ENCODE data around the gene MGME1. TPM values are rescaled to one million over a fixed set of nuclear protein-coding genes. Genes with fewer than 3 reads are reported as not detected.

The MGME1 gene
- total RNA-seq, 1 donor from 2014 or later, result 4.8 TPM

DNA sequence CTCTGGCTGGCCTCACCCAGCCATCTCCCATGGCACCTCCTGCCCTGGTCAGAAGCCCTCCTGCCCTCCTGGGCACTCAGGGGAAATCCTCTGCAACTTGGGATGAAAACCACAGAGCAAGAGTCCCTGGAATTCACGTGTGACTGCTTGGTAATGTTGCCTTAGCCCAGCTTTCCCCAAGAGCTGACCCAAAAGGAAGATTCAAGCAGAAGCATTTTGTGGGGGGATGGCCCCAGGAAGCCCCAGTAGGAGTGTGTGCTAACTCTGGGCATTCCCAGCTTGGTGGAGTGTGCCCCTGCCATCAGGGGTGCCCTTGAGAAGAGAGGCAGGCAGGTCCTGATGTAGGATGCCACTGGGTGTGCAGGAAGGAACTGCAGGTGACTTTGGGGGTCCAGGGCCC lies 35.7 kb upstream of the MGME1 start:
- Mint-ChIP-seq H3K9me3 (ENCODE audit: unreplicated experiment) (peaks cover 6% of the 10 kb centered on the region), H3K27me3 (ENCODE audit: unreplicated experiment) (no peaks in the 10 kb centered on the region), H3K36me3 (ENCODE audit: unreplicated experiment) (peaks cover 4% of the 10 kb centered on the region), H3K4me1 (ENCODE audit: low read depth, unreplicated experiment) (peaks cover 16% of the 10 kb centered on the region), H3K27ac (ENCODE audit: unreplicated experiment) (no peak overlapping the region), H3K4me3 (ENCODE audit: unreplicated experiment) (no peak overlapping the region)
- TF ChIP-seq, protein P1, sequence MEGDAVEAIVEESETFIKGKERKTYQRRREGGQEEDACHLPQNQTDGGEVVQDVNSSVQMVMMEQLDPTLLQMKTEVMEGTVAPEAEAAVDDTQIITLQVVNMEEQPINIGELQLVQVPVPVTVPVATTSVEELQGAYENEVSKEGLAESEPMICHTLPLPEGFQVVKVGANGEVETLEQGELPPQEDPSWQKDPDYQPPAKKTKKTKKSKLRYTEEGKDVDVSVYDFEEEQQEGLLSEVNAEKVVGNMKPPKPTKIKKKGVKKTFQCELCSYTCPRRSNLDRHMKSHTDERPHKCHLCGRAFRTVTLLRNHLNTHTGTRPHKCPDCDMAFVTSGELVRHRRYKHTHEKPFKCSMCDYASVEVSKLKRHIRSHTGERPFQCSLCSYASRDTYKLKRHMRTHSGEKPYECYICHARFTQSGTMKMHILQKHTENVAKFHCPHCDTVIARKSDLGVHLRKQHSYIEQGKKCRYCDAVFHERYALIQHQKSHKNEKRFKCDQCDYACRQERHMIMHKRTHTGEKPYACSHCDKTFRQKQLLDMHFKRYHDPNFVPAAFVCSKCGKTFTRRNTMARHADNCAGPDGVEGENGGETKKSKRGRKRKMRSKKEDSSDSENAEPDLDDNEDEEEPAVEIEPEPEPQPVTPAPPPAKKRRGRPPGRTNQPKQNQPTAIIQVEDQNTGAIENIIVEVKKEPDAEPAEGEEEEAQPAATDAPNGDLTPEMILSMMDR (IDR thresholded peaks at IDR 0.05; ENCODE audit: partially characterized antibody, unreplicated experiment), result no peak
- no peak for DNase-seq

DNA sequence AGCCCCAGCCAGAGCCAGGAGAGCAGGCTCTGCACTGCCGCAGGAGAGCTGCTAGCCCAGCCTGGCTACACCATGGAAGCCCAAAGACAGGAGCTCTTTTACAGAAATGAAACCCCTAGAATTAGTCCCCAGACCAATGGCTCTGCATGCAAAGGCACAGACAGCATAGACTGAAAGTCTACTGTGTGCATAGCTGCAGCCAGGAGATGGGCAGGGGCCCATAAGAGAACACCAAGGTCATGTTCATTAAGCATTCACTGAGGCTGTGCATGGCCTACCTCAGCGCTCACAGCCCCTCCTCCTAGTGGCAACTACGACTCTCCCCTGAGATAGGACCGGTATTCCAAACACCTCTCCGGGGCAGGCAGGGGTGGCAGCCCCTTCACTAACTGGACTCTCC lies 35.1 kb upstream of the MGME1 start:
- TF ChIP-seq, protein P1 (IDR thresholded peaks at IDR 0.05; ENCODE audit: partially characterized antibody, unreplicated experiment), result no peak
- peaks cover 16% of the 10 kb centered on the region for H3K4me1 Mint-ChIP-seq (ENCODE audit: low read depth, unreplicated experiment)
- DNase-seq, result no peak
- H3K4me3 Mint-ChIP-seq (ENCODE audit: unreplicated experiment), result no peak overlapping the region
- H3K36me3 Mint-ChIP-seq (ENCODE audit: unreplicated experiment), result peaks cover 4% of the 10 kb centered on the region
- H3K27ac Mint-ChIP-seq (ENCODE audit: unreplicated experiment), result no peak overlapping the region
- no peaks in the 10 kb centered on the region for H3K27me3 Mint-ChIP-seq (ENCODE audit: unreplicated experiment)
- peaks cover 6% of the 10 kb centered on the region for H3K9me3 Mint-ChIP-seq (ENCODE audit: unreplicated experiment)

DNA sequence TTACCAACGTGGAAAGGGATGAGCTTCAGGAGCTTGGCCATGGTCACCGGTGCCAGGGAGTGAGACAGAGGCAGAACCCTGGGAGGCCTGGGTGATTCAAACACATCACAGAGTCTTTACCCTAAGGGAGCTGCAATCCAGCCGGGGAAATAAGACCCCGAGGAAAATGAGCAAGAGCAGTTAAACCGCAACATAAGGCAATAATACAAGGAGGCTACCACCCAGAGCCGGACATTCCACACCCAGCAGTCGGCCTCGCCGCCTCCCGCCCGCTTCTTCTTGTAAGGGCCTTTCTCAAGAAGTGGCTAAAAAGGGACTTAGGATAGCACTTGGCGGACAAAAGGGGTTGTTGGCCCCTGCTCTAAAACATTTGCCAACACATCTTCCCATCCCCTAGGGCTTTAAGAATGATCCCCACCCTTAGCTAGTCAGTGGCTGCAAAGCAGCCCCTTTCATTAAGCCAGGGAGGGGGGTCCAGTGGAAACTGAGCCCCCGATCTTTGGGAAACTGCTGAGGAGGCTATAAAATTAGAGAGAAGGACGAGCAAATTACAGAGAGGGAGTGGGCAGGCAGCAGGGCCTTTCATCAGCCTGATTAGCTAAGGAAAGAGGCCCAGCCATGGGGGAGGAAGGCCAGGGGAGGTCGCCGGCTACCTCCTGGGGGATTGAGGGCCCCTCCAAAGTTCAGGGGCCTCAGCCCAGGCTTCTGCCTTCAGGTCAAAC lies 34.5 kb upstream of the MGME1 start:
- peaks cover 6% of the 10 kb centered on the region for H3K9me3 Mint-ChIP-seq (ENCODE audit: unreplicated experiment)
- no peak for DNase-seq
- TF ChIP-seq, protein P1 (IDR thresholded peaks at IDR 0.05; ENCODE audit: partially characterized antibody, unreplicated experiment), result no peak
- H3K36me3 Mint-ChIP-seq (ENCODE audit: unreplicated experiment), result peaks cover 4% of the 10 kb centered on the region
- H3K27ac Mint-ChIP-seq (ENCODE audit: unreplicated experiment), result no peak overlapping the region
- no peak overlapping the region for H3K4me3 Mint-ChIP-seq (ENCODE audit: unreplicated experiment)
- no peaks in the 10 kb centered on the region for H3K27me3 Mint-ChIP-seq (ENCODE audit: unreplicated experiment)
- H3K4me1 Mint-ChIP-seq (ENCODE audit: low read depth, unreplicated experiment), result peaks cover 16% of the 10 kb centered on the region

DNA sequence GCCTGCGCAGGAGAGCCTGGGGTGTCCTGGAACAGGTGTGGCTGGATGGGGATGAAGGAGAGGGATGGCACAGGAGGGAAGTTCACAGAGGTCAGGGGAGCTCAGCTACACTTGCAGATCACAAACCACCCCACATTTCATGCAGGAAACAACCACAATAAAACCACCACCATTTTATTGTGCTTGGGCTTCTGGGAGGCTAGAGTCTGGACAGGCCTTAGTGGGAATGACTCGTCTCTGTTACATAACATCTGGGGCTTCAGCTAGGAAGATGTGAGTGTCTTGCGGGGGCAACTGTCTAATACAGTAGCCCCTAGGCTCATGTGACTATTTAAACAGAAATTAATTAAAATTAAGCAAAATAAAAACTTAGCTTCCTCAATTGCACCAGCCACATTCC lies 33.6 kb upstream of the MGME1 start:
- peaks cover 4% of the 10 kb centered on the region for H3K36me3 Mint-ChIP-seq (ENCODE audit: unreplicated experiment)
- no peaks in the 10 kb centered on the region for H3K27me3 Mint-ChIP-seq (ENCODE audit: unreplicated experiment)
- H3K9me3 Mint-ChIP-seq (ENCODE audit: unreplicated experiment), result peaks cover 6% of the 10 kb centered on the region
- DNase-seq, result no peak
- H3K27ac Mint-ChIP-seq (ENCODE audit: unreplicated experiment), result no peak overlapping the region
- TF ChIP-seq, protein P1 (IDR thresholded peaks at IDR 0.05; ENCODE audit: partially characterized antibody, unreplicated experiment), result no peak
- H3K4me1 Mint-ChIP-seq (ENCODE audit: low read depth, unreplicated experiment), result peaks cover 17% of the 10 kb centered on the region
- H3K4me3 Mint-ChIP-seq (ENCODE audit: unreplicated experiment), result no peak overlapping the region

DNA sequence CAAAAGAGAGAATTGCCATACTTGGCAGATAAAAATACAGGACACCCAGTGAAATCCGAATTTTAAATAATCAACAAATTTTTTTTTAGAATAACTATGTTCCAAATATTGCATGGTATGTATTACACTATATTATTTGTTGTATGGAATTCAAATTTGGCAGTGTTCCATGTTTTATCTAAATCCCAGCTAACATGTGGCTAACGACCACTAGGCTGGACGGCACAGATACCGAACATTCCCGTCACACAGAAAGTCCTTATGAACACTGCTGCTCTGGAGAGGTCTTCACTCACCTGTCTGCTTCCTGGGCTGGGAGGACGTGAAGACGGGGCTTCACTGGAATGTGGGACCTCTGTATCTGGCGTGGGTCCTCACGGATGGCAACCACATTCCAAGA lies 33.1 kb upstream of the MGME1 start:
- TF ChIP-seq, protein P1 (IDR thresholded peaks at IDR 0.05; ENCODE audit: partially characterized antibody, unreplicated experiment), result no peak
- H3K36me3 Mint-ChIP-seq (ENCODE audit: unreplicated experiment), result peaks cover 4% of the 10 kb centered on the region
- no peak overlapping the region for H3K27ac Mint-ChIP-seq (ENCODE audit: unreplicated experiment)
- H3K4me1 Mint-ChIP-seq (ENCODE audit: low read depth, unreplicated experiment), result peaks cover 17% of the 10 kb centered on the region
- no peak overlapping the region for H3K4me3 Mint-ChIP-seq (ENCODE audit: unreplicated experiment)
- H3K9me3 Mint-ChIP-seq (ENCODE audit: unreplicated experiment), result peaks cover 8% of the 10 kb centered on the region
- DNase-seq, result no peak
- H3K27me3 Mint-ChIP-seq (ENCODE audit: unreplicated experiment), result peaks cover 3% of the 10 kb centered on the region

Data from glutamatergic neuron (in vitro differentiated cells).